Endothelial cell (in vitro differentiated cells): Measurements from ENCODE around the gene HAPLN1. TPM values are rescaled to one million over a fixed set of nuclear protein-coding genes. Genes with fewer than 3 reads are reported as not detected.

Source experiments
- DNase-seq: peaks from one replicate; pipeline ENCODE4 v3.0.0; 2021; ENCODE audit warnings: low spot score
- H3K27ac Mint-ChIP-seq: one replicate; pipeline ENCODE4 v1.8.0; 2021; ENCODE audit warnings: mixed read lengths, inconsistent platforms; ENCODE audit not compliant: unreplicated experiment
- H3K27me3 Mint-ChIP-seq: one replicate; pipeline ENCODE4 v1.8.0; 2021; ENCODE audit warnings: mild to moderate bottlenecking, moderate library complexity, mixed read lengths, inconsistent platforms; ENCODE audit not compliant: unreplicated experiment
- H3K36me3 Mint-ChIP-seq: one replicate; pipeline ENCODE4 v1.8.0; 2021; ENCODE audit warnings: mild to moderate bottlenecking, low read depth, mixed read lengths, inconsistent platforms; ENCODE audit not compliant: unreplicated experiment
- H3K4me1 Mint-ChIP-seq: one replicate; pipeline ENCODE4 v1.8.0; 2021; ENCODE audit warnings: mild to moderate bottlenecking, mixed read lengths, inconsistent platforms; ENCODE audit not compliant: unreplicated experiment
- H3K4me3 Mint-ChIP-seq: one replicate; pipeline ENCODE4 v1.8.0; 2021; ENCODE audit warnings: mild to moderate bottlenecking, mixed read lengths, inconsistent platforms; ENCODE audit not compliant: unreplicated experiment
- H3K9me3 Mint-ChIP-seq: one replicate; pipeline ENCODE4 v1.8.0; 2021; ENCODE audit warnings: mixed read lengths, inconsistent platforms; ENCODE audit not compliant: unreplicated experiment
- CTCF ChIP-seq: fragments of 200-600 bp; sonication (generic); IDR thresholded peaks from one replicate; pipeline ENCODE4 v1.5.0; 2021; ENCODE audit warnings: antibody characterized with exemption; ENCODE audit not compliant: unreplicated experiment
- total RNA-seq: library from RNA; stranded (reverse); fragmentation: NEBNext Ultra II Directional; extraction: Animal tissue kit (Norgen Biotek cat#: 25700); gene quantifications from one replicate; pipeline ENCODE4 v1.2.1, GENCODE V29; 2021; ENCODE audit not compliant: unreplicated experiment

The HAPLN1 gene
- total RNA-seq, 1 donor from 2014 or later = 42.1 TPM

GRCh38 chr5:83751201-83751600, 30.5 kb upstream of the HAPLN1 start:
- Mint-ChIP-seq H3K4me1 (no peaks in the 10 kb centered on the region), H3K27ac (no peak overlapping the region), H3K9me3 (no peaks in the 10 kb centered on the region), H3K27me3 (peaks cover 1% of the 10 kb centered on the region), H3K36me3 (peaks cover 8% of the 10 kb centered on the region), H3K4me3 (no peak overlapping the region)
- no peak for TF ChIP-seq CTCF
- no peak for DNase-seq

GRCh38 chr5:83750749-83751148, 30.1 kb upstream of the HAPLN1 start:
- Mint-ChIP-seq H3K27ac (no peak overlapping the region), H3K9me3 (no peaks in the 10 kb centered on the region), H3K4me1 (no peaks in the 10 kb centered on the region), H3K27me3 (peaks cover 1% of the 10 kb centered on the region), H3K4me3 (no peak overlapping the region), H3K36me3 (peaks cover 8% of the 10 kb centered on the region)
- no peak for DNase-seq
- no peak for TF ChIP-seq CTCF

GRCh38 chr5:83745816-83746215, 25.2 kb upstream of the HAPLN1 start:
- Mint-ChIP-seq H3K4me3 (no peak overlapping the region), H3K27me3 (peaks cover 3% of the 10 kb centered on the region), H3K27ac (no peak overlapping the region), H3K36me3 (peaks cover 8% of the 10 kb centered on the region), H3K9me3 (no peaks in the 10 kb centered on the region), H3K4me1 (no peaks in the 10 kb centered on the region)
- no peak for DNase-seq
- TF ChIP-seq CTCF = no peak

GRCh38 chr5:83744821-83745220, 24.2 kb upstream of the HAPLN1 start:
- TF ChIP-seq CTCF = no peak
- peaks cover 3% of the 10 kb centered on the region for H3K27me3 Mint-ChIP-seq
- H3K9me3 Mint-ChIP-seq = no peaks in the 10 kb centered on the region
- H3K4me3 Mint-ChIP-seq = no peak overlapping the region
- H3K27ac Mint-ChIP-seq = no peak overlapping the region
- H3K36me3 Mint-ChIP-seq = peaks cover 4% of the 10 kb centered on the region
- no peaks in the 10 kb centered on the region for H3K4me1 Mint-ChIP-seq
- DNase-seq = no peak

- no peak for TF ChIP-seq CTCF
- H3K27ac Mint-ChIP-seq = no peak overlapping the region
- H3K27me3 Mint-ChIP-seq = peaks cover 3% of the 10 kb centered on the region
- H3K36me3 Mint-ChIP-seq = peaks cover 4% of the 10 kb centered on the region
- no peaks in the 10 kb centered on the region for H3K4me1 Mint-ChIP-seq
- no peak for DNase-seq
- H3K4me3 Mint-ChIP-seq = no peak overlapping the region
- no peaks in the 10 kb centered on the region for H3K9me3 Mint-ChIP-seq
These were observed 21.4 kb upstream of the HAPLN1 start for GRCh38 chr5:83742089-83742488.
